SK-N-SH treated with all-trans-retinoic acid at 6 μM for 48 hours (cell line): Measurements from ENCODE around the gene TEFM.

Source experiments
- ATAC-seq: fragments of 200-7000 bp; cut with Tn5 transposase; 3 replicates; pipeline ENCODE4 v1.9.1; 2020; ENCODE audit warnings: mild to moderate bottlenecking, moderate library complexity
- ARNTL ChIP-seq: fragments of 450-650 bp; formaldehyde crosslinking; IDR thresholded peaks from 2 replicates; pipeline ENCODE4 v1.5.0; 2020; ENCODE audit warnings: low read depth, mild to moderate bottlenecking, moderate library complexity, borderline replicate concordance
- BACH2 ChIP-seq: fragments of 250-450 bp; sonication (Bioruptor Pico); IDR thresholded peaks from 2 replicates; pipeline ENCODE4 v1.9.0; 2021; ENCODE audit warnings: mild to moderate bottlenecking, borderline replicate concordance
- CSDC2 ChIP-seq: fragments of 250-450 bp; sonication (Bioruptor Pico); IDR thresholded peaks from 2 replicates; pipeline ENCODE4 v1.5.0; 2020; ENCODE audit warnings: mild to moderate bottlenecking, moderate library complexity
- ESRRG ChIP-seq: fragments of 250-450 bp; sonication (Bioruptor Pico); IDR thresholded peaks from 2 replicates; pipeline ENCODE4 v1.6.1; 2021; ENCODE audit warnings: mild to moderate bottlenecking
- GLIS3 ChIP-seq: fragments of 250-450 bp; sonication (Bioruptor Pico); IDR thresholded peaks from 2 replicates; pipeline ENCODE4 v1.5.0; 2020; ENCODE audit warnings: mild to moderate bottlenecking, moderate library complexity
- ISL1 ChIP-seq: fragments of 250-450 bp; sonication (Bioruptor Pico); IDR thresholded peaks from 2 replicates; pipeline ENCODE4 v2.1.2; 2022; ENCODE audit warnings: mild to moderate bottlenecking, moderate library complexity
- POU6F1 ChIP-seq: fragments of 250-450 bp; sonication (Bioruptor Pico); IDR thresholded peaks from 2 replicates; pipeline ENCODE4 v1.8.0; 2021; ENCODE audit warnings: low read depth, mild to moderate bottlenecking, moderate library complexity, borderline replicate concordance
- PPARA ChIP-seq: fragments of 250-450 bp; sonication (Bioruptor Pico); IDR thresholded peaks from 2 replicates; pipeline ENCODE4 v1.5.0; 2020; ENCODE audit warnings: mild to moderate bottlenecking, borderline replicate concordance
- RARB ChIP-seq: fragments of 250-450 bp; sonication (Bioruptor Pico); IDR thresholded peaks from 2 replicates; pipeline ENCODE4 v1.8.0; 2021; ENCODE audit warnings: mild to moderate bottlenecking, moderate library complexity
- SNAI2 ChIP-seq: fragments of 250-450 bp; sonication (Bioruptor Pico); IDR thresholded peaks from 2 replicates; pipeline ENCODE4 v1.5.0; 2020; ENCODE audit warnings: mild to moderate bottlenecking, moderate library complexity
- TCF4 ChIP-seq: fragments of 250-450 bp; sonication (Bioruptor Pico); IDR thresholded peaks from 2 replicates; pipeline ENCODE4 v1.8.0; 2021; ENCODE audit warnings: mild to moderate bottlenecking, moderate library complexity, borderline replicate concordance
- TOX ChIP-seq: fragments of 250-450 bp; sonication (Bioruptor Pico); IDR thresholded peaks from 2 replicates; pipeline ENCODE4 v1.8.0; 2021; ENCODE audit warnings: mild to moderate bottlenecking, moderate library complexity, borderline replicate concordance
- TSHZ2 ChIP-seq: fragments of 250-450 bp; sonication (Bioruptor Pico); IDR thresholded peaks from 2 replicates; pipeline ENCODE4 v1.5.0; 2020; ENCODE audit warnings: mild to moderate bottlenecking, moderate library complexity
- ZC3H10 ChIP-seq: fragments of 250-450 bp; sonication (Bioruptor Pico); IDR thresholded peaks from 2 replicates; pipeline ENCODE4 v1.5.1; 2021; ENCODE audit warnings: mild to moderate bottlenecking, moderate library complexity
- ZFP3 ChIP-seq: fragments of 250-450 bp; sonication (Bioruptor Pico); IDR thresholded peaks from 2 replicates; pipeline ENCODE4 v1.5.0; 2020; ENCODE audit warnings: mild to moderate bottlenecking, moderate library complexity
- ZFP30 ChIP-seq: fragments of 450-650 bp; formaldehyde crosslinking; IDR thresholded peaks from 2 replicates; pipeline ENCODE4 v1.5.0; 2022; ENCODE audit warnings: mild to moderate bottlenecking, moderate library complexity
- ZNF565 ChIP-seq: fragments of 450-650 bp; formaldehyde crosslinking; conservative IDR thresholded peaks from 2 replicates; pipeline ENCODE4 v1.5.0; 2020; ENCODE audit warnings: low read depth, mild to moderate bottlenecking, moderate library complexity
- ZNF70 ChIP-seq: fragments of 450-650 bp; formaldehyde crosslinking; IDR thresholded peaks from 2 replicates; pipeline ENCODE4 v1.5.0; 2020; ENCODE audit warnings: mild to moderate bottlenecking, moderate library complexity
- ZNF8 ChIP-seq: fragments of 450-650 bp; formaldehyde crosslinking; IDR thresholded peaks from 2 replicates; pipeline ENCODE4 v1.5.0; 2020; ENCODE audit warnings: mild to moderate bottlenecking, moderate library complexity
- TF ChIP-seq, protein P1 (sequence below): fragments of 250-450 bp; sonication (Bioruptor Pico); IDR thresholded peaks from 2 replicates; pipeline ENCODE4 v1.5.1; 2021; ENCODE audit warnings: mild to moderate bottlenecking, moderate library complexity
- TF ChIP-seq, protein P2 (sequence below): fragments of 250-450 bp; sonication (Bioruptor Pico); IDR thresholded peaks from 2 replicates; pipeline ENCODE4 v1.8.0; 2020; ENCODE audit warnings: mild to moderate bottlenecking, moderate library complexity, borderline replicate concordance

The TEFM gene

DNA sequence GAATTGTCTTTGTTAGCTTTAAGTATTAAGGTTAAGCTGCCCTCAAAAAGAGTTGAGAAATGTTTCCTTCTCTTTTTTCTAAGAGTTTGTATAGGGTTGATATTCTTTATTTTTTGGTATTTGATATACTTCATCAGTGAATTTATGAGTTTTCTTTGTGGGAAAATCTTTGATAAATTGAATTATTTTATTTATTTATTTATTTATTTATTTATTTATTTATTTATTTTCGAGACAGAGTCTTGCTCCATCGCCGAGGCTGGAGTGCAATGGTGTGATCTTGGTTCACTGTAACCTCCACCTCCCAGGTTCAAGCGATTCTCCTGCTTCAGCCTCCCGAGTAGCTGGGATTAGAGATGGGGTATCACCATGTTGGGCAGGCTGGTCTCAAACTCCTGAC lies 19.9 kb downstream of the TEFM start:
- TF ChIP-seq, protein P1, sequence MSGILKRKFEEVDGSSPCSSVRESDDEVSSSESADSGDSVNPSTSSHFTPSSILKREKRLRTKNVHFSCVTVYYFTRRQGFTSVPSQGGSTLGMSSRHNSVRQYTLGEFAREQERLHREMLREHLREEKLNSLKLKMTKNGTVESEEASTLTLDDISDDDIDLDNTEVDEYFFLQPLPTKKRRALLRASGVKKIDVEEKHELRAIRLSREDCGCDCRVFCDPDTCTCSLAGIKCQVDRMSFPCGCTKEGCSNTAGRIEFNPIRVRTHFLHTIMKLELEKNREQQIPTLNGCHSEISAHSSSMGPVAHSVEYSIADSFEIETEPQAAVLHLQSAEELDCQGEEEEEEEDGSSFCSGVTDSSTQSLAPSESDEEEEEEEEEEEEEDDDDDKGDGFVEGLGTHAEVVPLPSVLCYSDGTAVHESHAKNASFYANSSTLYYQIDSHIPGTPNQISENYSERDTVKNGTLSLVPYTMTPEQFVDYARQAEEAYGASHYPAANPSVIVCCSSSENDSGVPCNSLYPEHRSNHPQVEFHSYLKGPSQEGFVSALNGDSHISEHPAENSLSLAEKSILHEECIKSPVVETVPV (CRISPR knock-in tag): no peak
- TF ChIP-seq GLIS3 (CRISPR knock-in tag) (no peak), POU6F1 (CRISPR knock-in tag) (no peak), TOX (CRISPR knock-in tag) (no peak), ZNF8 (CRISPR knock-in tag) (no peak)
- no peak for ATAC-seq

DNA sequence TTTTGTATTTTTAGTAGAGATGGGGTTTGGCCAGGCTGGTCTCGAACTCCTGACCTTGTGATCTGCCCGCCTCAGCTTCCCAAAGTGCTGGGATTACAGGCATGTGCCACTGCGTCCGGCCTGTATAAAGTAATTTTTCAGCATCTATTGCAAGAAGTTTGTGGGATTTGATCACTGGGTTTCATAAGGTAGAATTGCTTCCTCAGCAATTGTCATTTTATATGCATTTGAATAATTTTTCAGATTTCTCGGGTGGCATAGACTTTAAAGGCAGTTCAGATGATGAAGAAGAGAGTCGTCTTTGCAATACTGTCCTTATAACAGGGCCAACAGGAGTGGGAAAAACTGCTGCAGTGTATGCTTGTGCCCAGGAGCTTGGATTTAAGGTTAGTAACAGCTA lies 37.0 kb downstream of the TEFM start:
- TF ChIP-seq ESRRG (CRISPR knock-in tag) (no peak), ZC3H10 (CRISPR knock-in tag) (no peak), BACH2 (CRISPR knock-in tag) (no peak), PPARA (CRISPR knock-in tag) (no peak), SNAI2 (CRISPR knock-in tag) (no peak), ZNF70 (CRISPR knock-in tag) (no peak), TOX (CRISPR knock-in tag) (no peak), ZFP30 (CRISPR knock-in tag) (no peak), CSDC2 (no peak), TSHZ2 (CRISPR knock-in tag) (no peak), GLIS3 (CRISPR knock-in tag) (no peak), ISL1 (CRISPR knock-in tag) (no peak), POU6F1 (CRISPR knock-in tag) (no peak), ZNF8 (CRISPR knock-in tag) (no peak), ZFP3 (CRISPR knock-in tag) (no peak), ARNTL (CRISPR knock-in tag) (no peak), TCF4 (no peak), RARB (CRISPR knock-in tag) (no peak), ZNF565 (CRISPR knock-in tag) (no peak)
- TF ChIP-seq, protein P2, sequence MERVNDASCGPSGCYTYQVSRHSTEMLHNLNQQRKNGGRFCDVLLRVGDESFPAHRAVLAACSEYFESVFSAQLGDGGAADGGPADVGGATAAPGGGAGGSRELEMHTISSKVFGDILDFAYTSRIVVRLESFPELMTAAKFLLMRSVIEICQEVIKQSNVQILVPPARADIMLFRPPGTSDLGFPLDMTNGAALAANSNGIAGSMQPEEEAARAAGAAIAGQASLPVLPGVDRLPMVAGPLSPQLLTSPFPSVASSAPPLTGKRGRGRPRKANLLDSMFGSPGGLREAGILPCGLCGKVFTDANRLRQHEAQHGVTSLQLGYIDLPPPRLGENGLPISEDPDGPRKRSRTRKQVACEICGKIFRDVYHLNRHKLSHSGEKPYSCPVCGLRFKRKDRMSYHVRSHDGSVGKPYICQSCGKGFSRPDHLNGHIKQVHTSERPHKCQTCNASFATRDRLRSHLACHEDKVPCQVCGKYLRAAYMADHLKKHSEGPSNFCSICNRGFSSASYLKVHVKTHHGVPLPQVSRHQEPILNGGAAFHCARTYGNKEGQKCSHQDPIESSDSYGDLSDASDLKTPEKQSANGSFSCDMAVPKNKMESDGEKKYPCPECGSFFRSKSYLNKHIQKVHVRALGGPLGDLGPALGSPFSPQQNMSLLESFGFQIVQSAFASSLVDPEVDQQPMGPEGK (CRISPR knock-in tag): no peak
- ATAC-seq: no peak

GRCh38 chr17:30864636-30865035 lies 41.4 kb downstream of the TEFM start:
- TF ChIP-seq BACH2 (CRISPR knock-in tag) (no peak), ZNF70 (CRISPR knock-in tag) (no peak), TOX (CRISPR knock-in tag) (no peak), POU6F1 (CRISPR knock-in tag) (no peak), ZNF565 (CRISPR knock-in tag) (no peak), ZC3H10 (CRISPR knock-in tag) (no peak)
- ATAC-seq: no peak
